Measurements from ENCODE around the gene RGL2.
A peak's percentile ranks its signal among the peaks of the same experiment; 100 is the strongest.

Gene RGL2

GRCh38 chr6:33317419-33317668 is 18.6 kb upstream of the RGL2 start:
- no peak for DNase-seq (ENCODE audit: low read depth in 2 of 2)

GRCh38 chr6:33316603-33317418 is 18.1 kb upstream of the RGL2 start:
- no peak for DNase-seq (ENCODE audit: low read depth in 2 of 2)

- no peak for DNase-seq (ENCODE audit: low read depth in 2 of 2)
Observed at GRCh38 chr6:33315793-33316602, 17.3 kb upstream of the RGL2 start.

GRCh38 chr6:33314943-33315792 is 16.4 kb upstream of the RGL2 start:
- DNase-seq (ENCODE audit: low read depth in 2 of 2): no peak

GRCh38 chr6:33314515-33314942 is 15.8 kb upstream of the RGL2 start:
- peak in 1 of 2 donors; percentile 36 for DNase-seq (ENCODE audit: low read depth in 2 of 2)

GRCh38 chr6:33313709-33314514 is 15.2 kb upstream of the RGL2 start, which contains the start of gene TAPBP:
TSS of gene TAPBP (minus strand) at chr6:33314078. CDS start at chr6:33314041, 37 bp downstream.
- DNase-seq (ENCODE audit: low read depth in 2 of 2): peak; percentile 67 to 70

- no peak for DNase-seq (ENCODE audit: low read depth in 2 of 2)
Observed at GRCh38 chr6:33313105-33313708, 14.5 kb upstream of the RGL2 start.

GRCh38 chr6:33312361-33313104 is 13.8 kb upstream of the RGL2 start:
- peak in 1 of 2 donors; percentile 61 for DNase-seq (ENCODE audit: low read depth in 2 of 2)

- DNase-seq (ENCODE audit: low read depth in 2 of 2): no peak
Observed at GRCh38 chr6:33306356-33306755, 7.6 kb upstream of the RGL2 start.

GRCh38 chr6:33305052-33305451 is 6.3 kb upstream of the RGL2 start:
- no peak for DNase-seq (ENCODE audit: low read depth in 2 of 2)

- DNase-seq (ENCODE audit: low read depth in 2 of 2): no peak
Observed at GRCh38 chr6:33304216-33304615, 5.5 kb upstream of the RGL2 start.

GRCh38 chr6:33301877-33302276 is 3.1 kb upstream of the RGL2 start:
- no peak for DNase-seq (ENCODE audit: low read depth in 2 of 2)

GRCh38 chr6:33299237-33299944 is 649 bp upstream of the RGL2 start:
- DNase-seq (ENCODE audit: low read depth in 2 of 2): peak; percentile 88 to 91

GRCh38 chr6:33297956-33298772 is 578 bp downstream of the RGL2 start:
- no peak for DNase-seq (ENCODE audit: low read depth in 2 of 2)

GRCh38 chr6:33297406-33297955 is 1.3 kb downstream of the RGL2 start:
- no peak for DNase-seq (ENCODE audit: low read depth in 2 of 2)

- no peak for DNase-seq (ENCODE audit: low read depth in 2 of 2)
Observed at GRCh38 chr6:33296797-33297405, 1.8 kb downstream of the RGL2 start.

- DNase-seq (ENCODE audit: low read depth in 2 of 2): no peak
Observed at GRCh38 chr6:33295621-33296369, 2.9 kb downstream of the RGL2 start.

All from stimulated activated CD8-positive, alpha-beta memory T cell treated with anti-CD3 and anti-CD28 coated beads, Interleukin-7, amount 100 ng/mL, for 1 hour (primary cell).